Endodermal cell (in vitro differentiated cells): ENCODE results near the gene SIAE. TPM values are rescaled to one million over a fixed set of nuclear protein-coding genes. Genes with fewer than 3 reads are reported as not detected.

Source experiments
- DNase-seq: peaks from one replicate; pipeline ENCODE4 v3.0.0-alpha.2; 2017
- H3K27ac ChIP-seq: 2 replicates; pipeline ENCODE4 v1.5.1; 2013; ENCODE audit warnings: mild to moderate bottlenecking, low read depth, low read length, moderate library complexity
- H3K27me3 ChIP-seq: 2 replicates; pipeline ENCODE4 v1.6.1; 2013; ENCODE audit warnings: mild to moderate bottlenecking, low read length, moderate library complexity; ENCODE audit not compliant: insufficient read depth, control insufficient read depth, poor library complexity, severe bottlenecking
- H3K36me3 ChIP-seq: 2 replicates; pipeline ENCODE4 v1.7.0; 2013; ENCODE audit warnings: mild to moderate bottlenecking, low read length, moderate library complexity; ENCODE audit not compliant: control insufficient read depth, insufficient read depth
- H3K4me1 ChIP-seq: one replicate; pipeline ENCODE4 v1.7.0; 2013; ENCODE audit warnings: low read length; ENCODE audit not compliant: control insufficient read depth, insufficient read depth
- H3K4me3 ChIP-seq: 2 replicates; pipeline ENCODE4 v1.5.1; 2013; ENCODE audit warnings: mild to moderate bottlenecking, low read length, moderate library complexity
- H3K9ac ChIP-seq: 2 replicates; pipeline ENCODE4 v1.6.1; 2013; ENCODE audit warnings: mild to moderate bottlenecking, low read length, moderate library complexity; ENCODE audit not compliant: poor library complexity, severe bottlenecking; ENCODE audit errors: extremely low read depth
- H3K9me3 ChIP-seq: 2 replicates; pipeline ENCODE4 v1.6.1; 2013; ENCODE audit warnings: mild to moderate bottlenecking, low read length, moderate library complexity; ENCODE audit not compliant: control insufficient read depth
- H3K27ac Mint-ChIP-seq: 2 replicates; pipeline ENCODE4 v1.8.0; 2020; ENCODE audit warnings: mixed read lengths
- H3K27me3 Mint-ChIP-seq: 2 replicates; pipeline ENCODE4 v1.8.0; 2021; ENCODE audit warnings: mild to moderate bottlenecking, mixed read lengths; ENCODE audit not compliant: insufficient read depth
- H3K36me3 Mint-ChIP-seq: 2 replicates; pipeline ENCODE4 v1.8.0; 2020; ENCODE audit warnings: low read depth, mixed read lengths
- H3K4me1 Mint-ChIP-seq: 2 replicates; pipeline ENCODE4 v1.8.0; 2020; ENCODE audit warnings: mixed read lengths
- H3K4me3 Mint-ChIP-seq: 2 replicates; pipeline ENCODE4 v1.8.0; 2020; ENCODE audit warnings: mild to moderate bottlenecking, moderate library complexity, mixed read lengths
- H3K9me3 Mint-ChIP-seq: 2 replicates; pipeline ENCODE4 v1.8.0; 2020; ENCODE audit warnings: mild to moderate bottlenecking, mixed read lengths
- CTCF ChIP-seq: fragments of 200-600 bp; sonication (generic); conservative IDR thresholded peaks from 2 replicates; pipeline ENCODE4 v1.5.0; 2021; ENCODE audit warnings: antibody characterized with exemption, mild to moderate bottlenecking
- WGBS, 2 experiments: methylation state at CpG; one replicate each; pipeline versions ENCODE4 v1.1.5 to v1.1.7; 2013; ENCODE audit warnings: missing lambda C conversion rate in 2 of 2, mixed read lengths in 1 of 2; ENCODE audit not compliant: insufficient coverage in 1 of 2, insufficient read length in 1 of 2; 5-methylcytosine and 5-hydroxymethylcytosine counted together
- total RNA-seq, 2 donors: library from RNA; stranded (reverse); fragmentation: NEBNext Ultra II Directional in 1 of 2; extraction: Animal tissue kit (Norgen Biotek cat#: 25700) in 1 of 2; gene quantifications; 2 replicates in 1 of 2; 3 replicates in 1 of 2; pipeline ENCODE4 v1.2.1, GENCODE V29; 2021

The SIAE gene
- total RNA-seq, 2 donors from 2014 or later, result 4.4 to 7.4 TPM

- no peak for TF ChIP-seq CTCF
- 84 to 86% methylated on average over 1 to 3 of the region's 3 CpGs for WGBS, 2 experiments
- Mint-ChIP-seq H3K4me1 (peaks cover 4% of the 10 kb centered on the region), H3K27me3 (peaks cover 1% of the 10 kb centered on the region), H3K9me3 (no peaks in the 10 kb centered on the region), H3K36me3 (no peaks in the 10 kb centered on the region), H3K27ac (no peak overlapping the region), H3K4me3 (no peak overlapping the region)
- no peaks in the 10 kb centered on the region for H3K36me3 ChIP-seq
- H3K4me1 ChIP-seq, result no peaks in the 10 kb centered on the region
- peak overlapping the region; percentile 7 for H3K27ac ChIP-seq
- DNase-seq, result no peak
- H3K9me3 ChIP-seq, result no peaks in the 10 kb centered on the region
- peaks cover 5% of the 10 kb centered on the region for H3K27me3 ChIP-seq
- no peak overlapping the region for H3K4me3 ChIP-seq
- no peak overlapping the region for H3K9ac ChIP-seq
Measured at GRCh38 chr11:124658501-124658900, 15.0 kb downstream of the SIAE start.

GRCh38 chr11:124657904-124658303 is 15.6 kb downstream of the SIAE start:
- Histone ChIP-seq H3K9me3 (no peaks in the 10 kb centered on the region), H3K27me3 (peaks cover 5% of the 10 kb centered on the region), H3K36me3 (no peaks in the 10 kb centered on the region), H3K9ac (no peak overlapping the region), H3K4me3 (no peak overlapping the region), H3K4me1 (no peaks in the 10 kb centered on the region), H3K27ac (no peak overlapping the region)
- no peaks in the 10 kb centered on the region for H3K9me3 Mint-ChIP-seq
- H3K36me3 Mint-ChIP-seq, result no peaks in the 10 kb centered on the region
- H3K4me1 Mint-ChIP-seq, result peaks cover 4% of the 10 kb centered on the region
- TF ChIP-seq CTCF, result no peak
- no peak overlapping the region for H3K4me3 Mint-ChIP-seq
- DNase-seq, result no peak
- H3K27ac Mint-ChIP-seq, result no peak overlapping the region
- 73 to 75% methylated on average over 3 to 5 of the region's 5 CpGs for WGBS, 2 experiments
- H3K27me3 Mint-ChIP-seq, result peaks cover 6% of the 10 kb centered on the region

- Histone ChIP-seq H3K9ac (no peak overlapping the region), H3K36me3 (no peaks in the 10 kb centered on the region), H3K27me3 (peaks cover 5% of the 10 kb centered on the region), H3K27ac (peak overlapping the region; percentile 68), H3K4me3 (no peak overlapping the region), H3K9me3 (no peaks in the 10 kb centered on the region), H3K4me1 (no peaks in the 10 kb centered on the region)
- no peak for TF ChIP-seq CTCF
- peak; percentile 59 for DNase-seq
- no peak overlapping the region for H3K4me3 Mint-ChIP-seq
- no peaks in the 10 kb centered on the region for H3K9me3 Mint-ChIP-seq
- peaks cover 4% of the 10 kb centered on the region for H3K4me1 Mint-ChIP-seq
- H3K27ac Mint-ChIP-seq, result no peak overlapping the region
- H3K36me3 Mint-ChIP-seq, result no peaks in the 10 kb centered on the region
- H3K27me3 Mint-ChIP-seq, result peaks cover 10% of the 10 kb centered on the region
- 57 to 61% methylated on average over 9 to 16 of the region's 16 CpGs for WGBS, 2 experiments
Measured at GRCh38 chr11:124656774-124657630, 16.5 kb downstream of the SIAE start.
